Stimulated activated naive CD4-positive, alpha-beta T cell (primary cell): ENCODE measurements around the gene SND1.

Experiments
- DNase-seq, 6 experiments: peaks; one replicate each; lab custom pipeline; 2025; lab: John Stamatoyannopoulos, UW

Gene SND1

DNA sequence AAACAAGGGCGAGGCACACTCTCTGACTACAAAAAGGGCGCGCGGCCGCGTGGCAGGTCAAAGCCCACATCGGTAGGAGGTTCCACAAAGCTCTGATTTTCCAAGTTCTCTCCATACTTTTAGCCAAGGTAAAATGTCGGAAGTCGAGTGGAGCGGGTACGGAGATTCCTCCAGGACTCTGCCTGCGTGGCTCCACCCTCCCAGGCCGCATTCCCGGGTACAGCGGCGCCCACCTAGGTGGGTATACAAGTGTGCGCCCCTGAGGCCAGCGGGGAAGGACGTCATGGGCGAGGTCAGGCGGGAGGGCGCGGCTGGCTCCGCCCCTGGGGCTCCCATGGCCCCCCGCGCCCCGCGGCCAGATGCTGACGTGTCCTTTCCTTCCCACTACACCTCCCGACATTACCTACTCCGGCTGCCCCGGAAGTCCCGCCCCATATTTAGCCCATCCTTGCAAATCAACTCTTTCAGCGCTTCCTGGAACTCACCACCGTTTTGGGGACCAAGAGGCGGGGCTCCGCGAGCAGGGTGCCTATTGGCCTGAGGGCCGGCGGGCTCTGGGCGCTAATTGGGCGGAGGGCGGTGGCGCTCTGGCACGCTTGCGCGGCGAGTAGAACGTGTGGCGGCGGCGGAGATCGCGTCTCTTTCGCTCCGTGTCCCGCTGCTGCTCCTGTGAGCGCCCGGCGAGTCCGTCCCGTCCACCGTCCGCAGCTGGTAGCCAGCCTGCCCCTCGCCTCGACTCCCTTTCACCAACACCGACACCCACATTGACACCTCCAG is at the start of gene SND1:
TSS of gene SND1 (plus strand) at position 639 of the 777 bp plus-strand sequence. CDS start 180 bp downstream, outside the sequence.
- DNase-seq = peak; percentile 94 to 98 (median 96)

DNA sequence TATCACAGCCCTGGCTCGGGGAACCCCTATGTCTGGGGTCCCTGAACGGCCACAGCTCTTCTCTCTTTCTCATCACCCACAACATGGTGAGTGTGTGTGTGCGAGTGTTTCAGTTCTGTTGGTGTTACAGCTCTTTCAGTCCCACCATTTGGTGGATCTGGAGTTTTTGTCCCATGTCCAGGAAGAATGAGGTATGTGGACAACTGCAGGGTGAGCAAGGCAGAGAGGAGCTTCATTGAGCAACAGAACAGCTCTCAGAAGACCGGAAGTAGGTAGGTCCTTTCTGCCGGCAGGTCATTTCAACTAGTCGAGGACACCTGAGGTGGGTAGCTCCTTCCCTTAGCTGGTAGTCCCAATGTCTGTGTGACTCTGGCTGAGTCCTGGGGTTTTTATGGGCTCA is 43.5 kb upstream of the SND1 start:
- no peak for DNase-seq

DNA sequence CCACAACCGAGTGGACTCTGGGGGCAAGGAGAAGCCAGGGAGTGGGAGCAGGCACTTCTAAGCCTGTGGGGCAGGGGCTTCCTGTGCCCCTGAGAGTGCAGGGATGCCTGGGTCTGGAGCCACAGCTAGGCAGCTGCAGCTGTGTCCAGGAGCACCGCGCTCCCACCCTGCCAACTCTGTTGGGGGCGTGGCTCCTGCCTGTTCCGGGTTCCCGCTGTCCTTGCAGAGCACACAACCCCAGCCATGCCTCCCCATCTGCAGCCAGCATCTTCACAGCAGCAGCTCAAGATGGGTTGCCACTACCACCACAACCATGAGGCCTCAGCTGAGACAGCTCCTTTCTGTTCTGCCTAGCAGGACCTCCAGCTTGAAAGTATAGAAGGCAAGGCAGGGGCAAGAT is 42.7 kb upstream of the SND1 start:
- DNase-seq = no peak

DNA sequence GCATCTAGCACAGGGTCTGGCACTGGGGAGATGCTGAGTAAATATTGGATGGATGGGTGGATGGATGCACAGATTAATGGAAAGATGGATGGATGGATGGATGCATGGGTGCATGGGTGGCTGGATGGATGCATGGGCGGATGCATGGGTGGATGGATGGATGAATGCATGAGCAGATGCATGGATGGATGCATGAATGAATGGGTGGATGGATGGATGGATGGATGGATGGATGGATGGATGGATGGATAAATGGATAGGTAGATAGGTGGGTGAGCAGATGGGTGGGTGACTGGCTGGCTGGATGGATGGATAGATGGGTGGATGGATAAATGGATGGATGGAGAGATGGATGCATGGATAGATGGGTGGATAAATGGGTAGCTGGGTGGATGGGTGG is 39.7 kb upstream of the SND1 start:
- DNase-seq = no peak

DNA sequence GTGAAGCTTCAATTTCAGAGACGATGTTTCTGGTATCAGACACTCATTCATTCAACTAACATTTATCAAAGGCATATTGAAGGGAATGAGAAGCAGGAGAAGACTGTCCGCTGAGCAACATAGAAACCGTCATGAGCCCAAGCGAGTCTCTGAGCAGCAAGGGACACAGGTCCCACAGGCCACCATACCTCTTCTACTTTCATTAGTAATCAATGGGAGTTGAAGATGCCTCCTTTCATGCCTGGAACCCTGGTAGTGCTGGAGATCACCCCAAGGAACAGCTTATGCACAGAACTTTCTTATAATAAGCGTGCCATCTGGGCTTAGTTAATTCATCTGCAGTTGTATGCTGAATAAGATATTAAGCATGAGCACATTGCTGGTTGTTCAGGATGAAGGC is 35.3 kb upstream of the SND1 start:
- DNase-seq = no peak

DNA sequence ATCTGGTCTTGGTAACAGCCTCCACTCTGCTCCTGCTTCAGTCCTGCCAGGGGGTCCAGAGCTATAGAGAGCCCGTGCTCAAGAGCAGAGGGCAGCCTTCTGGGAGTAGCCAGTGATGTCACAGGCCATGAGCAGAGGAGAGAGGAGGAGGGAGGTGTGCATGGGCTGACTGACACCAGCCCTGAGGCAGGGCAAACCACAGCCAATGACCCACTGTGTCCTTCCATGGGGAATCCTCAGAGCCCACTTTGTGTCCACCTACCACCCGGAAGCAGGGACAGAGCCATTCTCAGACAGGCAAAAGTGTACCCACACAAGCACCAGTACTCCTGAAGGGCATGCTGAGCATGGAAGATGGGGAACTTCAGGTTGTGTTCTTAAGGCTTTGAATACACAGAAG is 34.0 kb upstream of the SND1 start, which contains the start of gene PAX4:
TSS of gene PAX4 (minus strand) at position 101 of the 400 bp plus-strand sequence. CDS start 2,214 bp downstream, outside the sequence.
- DNase-seq = no peak

DNA sequence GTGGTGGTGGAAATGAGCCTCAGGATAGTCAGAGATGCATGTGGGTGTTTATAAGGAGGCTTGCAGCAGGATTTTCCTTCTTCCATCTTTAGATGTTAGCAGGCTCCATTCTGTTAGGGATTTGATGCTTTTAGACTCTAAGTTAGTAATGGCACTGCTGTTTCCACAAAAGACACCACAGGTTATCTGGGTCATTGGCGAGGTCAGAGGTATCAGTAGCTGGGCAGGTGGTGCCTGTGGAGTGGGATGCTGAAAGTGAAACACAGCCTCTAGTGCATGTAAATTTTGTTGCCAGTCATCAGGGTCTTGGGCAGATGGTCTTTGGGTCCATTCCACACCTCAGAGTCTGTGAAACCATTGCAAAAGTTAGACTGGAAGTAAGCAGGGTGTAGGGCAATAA is 33.2 kb upstream of the SND1 start:
- no peak for DNase-seq

DNA sequence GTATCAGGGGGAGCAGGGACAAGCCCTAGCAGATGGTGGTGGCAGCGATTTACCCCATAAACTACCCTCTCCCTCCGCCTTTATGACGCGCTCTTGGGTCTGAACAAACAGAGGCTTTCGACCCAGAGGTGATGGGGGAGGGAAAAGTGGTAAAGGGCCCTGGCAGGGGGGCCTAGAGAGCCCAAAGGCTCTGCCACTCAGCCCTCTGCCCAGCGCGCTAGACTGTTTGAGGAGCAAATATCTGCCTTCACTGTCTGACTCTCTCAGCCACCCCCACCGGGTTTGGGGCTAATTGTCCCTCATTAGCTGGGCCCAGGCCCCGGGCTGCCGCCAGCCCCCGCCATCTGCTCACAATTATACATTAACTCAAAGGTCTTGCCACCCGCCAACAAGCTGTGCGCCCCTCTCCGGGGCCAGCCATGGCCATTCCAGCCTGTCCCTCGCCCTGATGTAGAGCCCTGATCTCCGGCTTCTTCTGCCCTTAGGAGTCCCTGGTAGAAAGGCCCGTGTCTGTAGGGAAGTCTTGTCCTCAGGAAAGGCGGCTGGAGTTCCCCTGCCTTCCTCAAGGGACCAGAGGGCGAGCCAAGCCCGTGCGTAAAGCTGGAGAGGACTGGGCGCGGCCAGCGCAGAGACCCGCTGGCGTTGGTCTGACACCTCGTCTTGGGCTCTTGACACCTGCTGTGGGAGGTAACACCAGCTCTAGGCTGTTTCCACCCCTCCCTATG is 32.2 kb upstream of the SND1 start:
- no peak for DNase-seq

DNA sequence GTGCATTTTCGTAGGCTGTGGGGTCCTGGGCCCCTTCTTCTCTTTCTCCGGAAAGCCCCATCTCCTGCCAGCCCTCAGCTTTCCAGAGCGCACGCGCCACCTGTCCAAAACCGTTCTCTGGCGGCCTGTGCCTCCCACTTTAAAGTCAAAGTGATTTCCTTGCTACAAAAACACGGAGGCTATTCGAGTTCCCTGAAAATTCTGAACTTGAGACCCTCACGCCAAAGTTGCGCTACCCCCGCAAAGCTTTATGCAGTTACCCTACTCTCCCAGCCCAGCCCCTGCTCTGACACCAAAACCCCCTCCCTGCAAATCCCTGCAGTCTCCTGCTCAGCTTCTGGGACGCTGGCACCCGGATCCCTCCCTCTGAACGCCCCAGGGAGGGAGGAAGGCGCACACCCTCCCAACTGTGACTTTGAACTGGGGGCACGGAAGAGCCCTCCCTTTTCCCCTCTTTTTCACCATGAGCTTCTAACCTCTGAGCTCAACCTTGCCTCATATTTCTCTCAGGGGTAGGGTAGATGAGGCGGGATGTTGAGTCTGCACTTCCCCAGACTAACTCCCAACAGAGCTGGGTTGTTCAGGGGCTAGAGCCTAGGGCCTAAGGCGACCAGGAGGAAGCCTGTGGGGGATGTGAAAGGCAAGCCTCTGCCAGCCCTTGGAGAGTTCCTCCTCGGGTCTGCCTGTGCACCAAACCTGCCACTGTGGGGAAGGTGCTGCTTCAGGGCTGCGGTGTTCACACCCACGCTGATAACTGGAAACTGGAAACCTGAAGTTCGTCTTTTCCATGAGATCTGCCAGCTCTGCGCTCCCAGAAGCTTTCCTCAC is 31.4 kb upstream of the SND1 start:
- DNase-seq = no peak

DNA sequence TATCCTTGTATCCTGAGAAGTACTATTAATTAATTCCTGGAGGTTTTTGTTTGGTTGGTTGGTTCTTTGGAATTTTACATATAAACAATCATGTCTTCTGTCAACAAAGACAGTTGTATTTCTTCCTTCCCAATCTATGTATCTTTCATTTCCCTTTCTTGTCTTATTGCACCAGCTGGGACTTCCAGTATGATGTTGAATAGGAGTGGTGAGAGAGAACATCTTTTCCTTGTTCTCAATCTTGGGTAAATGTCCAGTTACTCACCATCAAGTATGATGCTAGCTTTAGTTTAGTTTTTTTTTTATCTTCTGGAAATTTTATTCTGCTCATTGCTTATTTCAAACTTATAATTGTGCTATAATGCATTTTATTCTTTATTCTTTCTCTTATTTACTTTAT is 26.7 kb upstream of the SND1 start:
- no peak for DNase-seq

DNA sequence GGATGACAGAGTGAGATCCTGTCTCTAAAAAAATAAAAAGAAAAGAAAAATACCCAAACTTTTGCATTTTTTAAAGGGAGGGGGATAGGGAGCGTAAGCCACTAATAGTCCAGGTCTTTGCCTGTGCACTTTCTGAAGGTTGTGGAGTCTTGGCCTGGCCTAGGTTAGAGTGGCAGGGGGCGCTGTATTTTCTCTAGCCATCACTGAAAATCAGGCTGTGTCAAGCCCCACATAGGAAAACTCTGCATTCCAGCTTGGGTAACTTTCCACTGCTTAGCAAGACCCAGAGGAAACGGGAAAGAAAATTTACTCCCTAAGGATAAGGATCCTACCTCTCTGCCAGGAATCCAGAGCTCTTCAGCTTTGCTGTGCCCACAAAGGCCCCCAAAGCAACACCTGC is 23.5 kb upstream of the SND1 start:
- DNase-seq = no peak

DNA sequence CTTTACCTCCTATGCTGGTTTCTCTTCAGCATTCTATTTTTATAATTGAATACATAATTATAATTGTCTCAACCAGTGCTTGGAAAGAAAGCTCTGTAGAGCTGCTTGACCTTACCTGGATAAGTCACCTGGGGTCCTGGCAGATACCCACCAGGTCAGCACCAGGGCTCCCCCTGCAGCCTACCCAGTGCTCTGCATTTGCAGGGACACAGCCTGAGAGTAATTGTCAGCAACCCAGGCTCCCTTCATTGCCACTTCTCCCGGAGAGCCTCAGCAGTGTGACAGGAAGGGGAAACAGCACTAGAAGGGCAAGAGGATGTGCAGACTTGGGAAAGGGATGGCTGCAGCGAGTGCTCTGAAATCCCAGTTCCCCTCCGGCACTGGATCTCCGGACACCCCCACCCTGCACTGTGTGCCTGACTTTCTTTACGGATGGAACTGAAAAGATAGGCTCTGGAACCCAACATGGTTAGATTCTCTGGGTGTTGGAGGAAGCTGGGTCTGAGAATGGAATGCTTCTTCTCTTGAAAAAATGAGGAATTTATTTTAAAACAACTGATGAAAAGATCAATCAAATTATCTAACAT is 22.6 kb upstream of the SND1 start:
- peak in 4 of 6 experiments; percentile 2 to 18 (median 8) for DNase-seq

DNA sequence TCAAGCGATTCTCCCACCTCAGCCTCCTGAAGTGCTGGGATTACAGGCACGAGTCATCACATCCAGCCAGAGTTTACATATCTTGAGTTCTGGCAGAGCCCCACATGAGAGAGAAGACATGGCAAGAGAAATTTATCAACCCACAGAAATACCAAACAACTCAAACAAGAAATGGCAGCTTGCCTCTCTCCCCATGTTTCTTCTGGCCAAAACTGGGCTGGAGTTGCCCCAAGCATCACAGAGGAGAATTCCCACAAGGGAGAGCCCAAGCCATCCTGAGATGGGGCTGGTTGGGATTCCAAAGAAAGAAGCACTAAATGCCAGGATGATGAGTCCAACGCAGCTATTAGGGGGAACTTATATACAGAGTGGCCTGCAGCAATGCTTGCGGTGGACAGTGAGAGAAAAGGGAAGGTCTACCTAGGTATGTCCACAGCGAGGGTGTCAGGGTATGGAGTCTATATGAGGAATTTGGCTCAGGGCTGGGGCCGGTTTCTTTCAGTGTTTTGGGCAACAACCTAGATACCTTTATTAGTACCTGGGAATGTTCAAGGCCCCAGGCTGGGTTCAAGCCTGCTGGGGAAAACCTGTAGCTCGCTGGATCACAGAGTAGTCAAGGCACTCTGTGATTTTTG is 19.6 kb upstream of the SND1 start:
- DNase-seq = no peak

DNA sequence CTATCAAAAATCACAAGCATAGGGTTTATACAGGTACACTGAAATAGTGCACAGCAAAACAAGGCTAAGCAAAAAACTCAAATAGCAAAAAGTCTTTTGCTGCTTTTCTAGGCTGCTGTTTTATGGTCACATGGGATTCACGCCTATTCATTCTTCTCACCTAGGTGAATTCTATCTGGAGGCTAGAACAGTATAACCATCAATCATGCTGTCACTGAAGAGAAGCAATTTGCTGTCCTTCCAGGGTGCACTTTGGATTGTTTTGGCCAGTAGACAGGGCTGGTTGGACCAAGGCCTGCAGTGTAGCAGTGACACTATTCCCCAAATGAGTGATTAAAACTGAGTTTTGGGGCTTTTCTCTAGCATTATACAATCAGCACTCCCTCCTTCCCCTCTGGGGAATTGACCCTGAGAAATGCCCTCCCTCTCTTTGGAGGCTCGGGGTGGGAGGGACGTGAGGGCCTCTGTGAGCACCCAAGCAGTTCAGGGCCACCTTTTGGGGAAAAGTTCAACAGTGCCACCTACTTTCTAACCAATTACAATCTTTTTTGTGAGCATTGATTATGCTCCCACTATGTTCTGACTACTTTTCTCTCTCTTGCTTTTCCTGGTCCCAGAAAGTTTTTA is 16.2 kb upstream of the SND1 start:
- DNase-seq = no peak

DNA sequence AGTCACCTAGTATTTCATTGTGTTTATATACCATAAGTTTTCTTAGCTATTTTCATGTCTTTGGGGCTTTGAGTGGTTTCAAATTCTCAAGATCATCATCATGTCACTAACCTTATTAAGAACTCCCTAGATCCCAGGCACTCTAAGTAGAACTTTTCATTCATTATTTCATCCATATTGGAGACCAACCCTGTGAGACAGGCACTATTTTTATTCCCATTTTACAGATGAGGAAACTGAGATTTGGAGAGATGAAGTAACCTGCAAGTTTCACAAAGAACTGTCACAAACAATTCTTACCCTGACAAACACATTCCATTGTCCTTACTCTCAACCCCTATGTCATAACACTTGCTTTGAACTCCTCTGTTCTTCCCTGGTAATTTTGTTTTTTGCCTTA is 13.8 kb upstream of the SND1 start:
- DNase-seq = no peak

DNA sequence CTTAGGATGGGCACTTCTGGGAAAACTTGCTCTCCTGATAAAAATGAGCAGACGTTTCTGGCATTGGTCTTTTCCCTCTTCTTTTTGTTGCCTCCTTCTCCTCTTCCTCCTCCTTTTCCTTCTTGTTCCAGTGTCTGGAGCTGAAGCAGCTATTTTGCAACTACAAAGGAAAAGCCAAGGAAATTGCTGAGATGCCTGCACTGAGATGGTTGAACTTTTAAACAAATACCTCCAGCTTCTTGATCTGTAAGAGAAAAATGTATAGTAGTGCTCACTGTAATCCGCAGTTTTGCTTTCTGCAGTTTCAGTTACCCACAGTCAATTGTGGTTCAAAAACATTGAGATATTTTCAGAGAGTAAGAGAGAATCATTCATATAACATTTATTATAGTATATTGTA is 7.5 kb upstream of the SND1 start:
- no peak for DNase-seq

DNA sequence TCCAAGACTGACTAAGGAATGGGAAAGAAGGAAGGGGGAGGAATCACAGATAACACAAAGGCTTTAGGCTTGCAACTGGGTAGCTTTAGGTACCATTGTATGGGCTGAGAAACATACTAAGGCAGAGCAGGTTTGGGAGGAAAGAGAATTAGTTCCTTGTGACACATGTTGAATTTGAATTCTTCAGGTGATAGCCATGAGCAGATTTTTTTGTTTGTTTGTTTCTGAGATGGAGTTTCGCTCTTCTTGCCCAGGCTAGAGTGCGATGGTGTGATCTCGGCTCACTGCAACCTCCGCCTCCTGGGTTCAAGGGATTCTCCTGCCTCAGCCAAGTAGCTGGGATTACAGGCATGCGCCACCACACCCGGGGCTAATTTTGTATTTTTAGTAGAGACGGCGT is 4.4 kb upstream of the SND1 start:
- DNase-seq = no peak

DNA sequence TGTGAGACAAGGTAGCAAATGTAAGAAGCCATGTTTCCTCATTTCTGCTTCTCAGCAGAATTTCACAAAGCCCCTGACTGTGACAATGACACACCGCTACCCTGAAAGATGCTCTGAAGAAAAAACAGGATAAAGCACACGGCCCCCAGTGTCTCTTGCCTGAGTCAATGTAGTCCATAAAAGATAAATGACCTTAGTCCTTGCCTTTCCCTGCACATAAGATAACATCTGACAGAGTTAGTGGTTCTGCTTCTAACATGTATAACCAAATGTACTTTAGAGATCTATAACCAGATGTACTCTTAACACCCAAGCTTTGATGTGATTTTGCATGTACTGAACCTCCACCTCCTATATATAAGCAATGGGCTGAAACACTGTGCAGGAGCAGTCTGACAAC is 3.0 kb upstream of the SND1 start:
- no peak for DNase-seq

DNA sequence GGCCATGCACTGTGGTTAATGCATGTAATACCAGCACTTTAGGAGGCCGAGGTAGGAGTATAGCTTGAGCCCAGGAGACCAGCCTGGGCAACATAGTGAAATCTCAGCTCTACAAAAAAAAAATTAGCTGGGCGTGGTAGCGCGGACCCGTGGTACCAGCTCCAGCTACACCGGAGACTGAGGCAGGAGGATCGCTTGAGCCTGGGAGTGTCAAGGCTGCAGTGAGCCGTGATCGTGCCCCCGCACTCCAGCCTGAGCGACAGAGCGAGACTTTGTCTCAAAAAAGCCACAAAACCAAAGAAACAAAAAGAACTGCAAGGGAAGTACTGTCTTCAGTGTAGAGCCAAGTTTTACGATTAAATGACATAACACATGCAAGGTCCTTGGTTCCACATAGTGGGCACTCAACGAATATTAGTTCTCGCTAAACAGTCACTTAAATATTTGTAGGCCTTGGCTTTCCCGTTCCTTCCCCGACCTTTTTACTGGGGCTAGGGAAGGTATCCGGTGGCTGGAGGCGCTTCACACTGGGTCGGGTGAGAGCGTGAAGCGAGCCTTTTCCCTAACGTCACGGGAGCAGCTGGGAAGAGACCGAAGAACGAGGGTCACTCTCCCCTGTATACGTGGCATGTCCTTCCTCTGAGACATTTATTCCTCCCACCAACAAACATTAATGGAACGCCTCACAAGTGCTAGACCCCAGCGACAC is 993 bp upstream of the SND1 start:
- peak in 2 of 6 experiments; percentile 34 to 64 for DNase-seq
